HepG2 (cell line): ENCODE measurements around the gene UACA. TPM values are rescaled to one million over a fixed set of nuclear protein-coding genes. Genes with fewer than 3 reads are reported as not detected.

Experiments used
- HNRNPH1 ChIP-seq: fragments of 200-400 bp; formaldehyde crosslinking; optimal IDR thresholded peaks from 2 replicates; pipeline ENCODE3; 2017; ENCODE audit warnings: mild to moderate bottlenecking, low read depth, low read length
- MED13 ChIP-seq: sonication (generic); formaldehyde crosslinking; IDR thresholded peaks from 2 replicates; pipeline ENCODE4 v1.5.0; 2020; ENCODE audit warnings: missing genetic modification reagents
- MED8 ChIP-seq: sonication (generic); formaldehyde crosslinking; IDR thresholded peaks from 2 replicates; pipeline ENCODE4 v1.8.1; 2023; ENCODE audit warnings: mild to moderate bottlenecking, missing genetic modification reagents; ENCODE audit not compliant: insufficient replicate concordance
- NFYB ChIP-seq: sonication (generic); formaldehyde crosslinking; IDR thresholded peaks from 2 replicates; pipeline ENCODE4 v1.4.0; 2020; ENCODE audit warnings: missing genetic modification reagents
- RARA ChIP-seq: IDR thresholded peaks from 2 replicates; pipeline ENCODE4 v1.6.1; 2016; ENCODE audit warnings: missing genetic modification reagents, missing compliant biosample characterization
- RCOR2 ChIP-seq: IDR thresholded peaks from 2 replicates; pipeline ENCODE4 v1.6.1; 2016; ENCODE audit warnings: missing biosample characterization, missing genetic modification reagents
- SATB2 ChIP-seq: sonication (generic); formaldehyde crosslinking; IDR thresholded peaks from 2 replicates; pipeline ENCODE4 v1.5.0; 2020; ENCODE audit warnings: missing genetic modification reagents
- SMAD9 ChIP-seq: sonication (generic); formaldehyde crosslinking; IDR thresholded peaks from 2 replicates; pipeline ENCODE4 v1.5.1; 2020; ENCODE audit warnings: mild to moderate bottlenecking, missing genetic modification reagents
- STAG1 ChIP-seq: sonication (generic); formaldehyde crosslinking; IDR thresholded peaks from 2 replicates; pipeline ENCODE4 v1.4.0; 2020; ENCODE audit warnings: missing genetic modification reagents
- ZNF205 ChIP-seq: IDR thresholded peaks from 2 replicates; pipeline ENCODE4 v1.6.1; 2018; ENCODE audit warnings: missing biosample characterization, missing genetic modification reagents
- ZNF337 ChIP-seq: sonication (generic); formaldehyde crosslinking; IDR thresholded peaks from 2 replicates; pipeline ENCODE4 v1.5.1; 2020; ENCODE audit warnings: missing genetic modification reagents, low read depth, mild to moderate bottlenecking, borderline replicate concordance
- ZNF367 ChIP-seq: sonication (generic); formaldehyde crosslinking; IDR thresholded peaks from 2 replicates; pipeline ENCODE4 v1.4.0; 2020; ENCODE audit warnings: missing genetic modification reagents, borderline replicate concordance
- ZNF557 ChIP-seq: sonication (generic); formaldehyde crosslinking; IDR thresholded peaks from 2 replicates; pipeline ENCODE4 v1.4.0; 2020; ENCODE audit warnings: missing genetic modification reagents
- ZNF839 ChIP-seq: sonication (generic); formaldehyde crosslinking; IDR thresholded peaks from 2 replicates; pipeline ENCODE4 v1.4.0; 2020; ENCODE audit warnings: missing genetic modification reagents, mild to moderate bottlenecking, borderline replicate concordance
- polyA plus RNA-seq, 8 experiments: library from polyadenylated mRNA; depleted of rRNA in 3 of 8; stranded (reverse) in 7 of 8; unstranded in 1 of 8; fragments of >200 nt; fragmentation: Illumina TruSeq in 4 of 8; extraction: Trizol in 4 of 8; gene quantifications; 2 replicates each; pipeline versions ENCODE4 v1.2.1 to v1.2.3, GENCODE V29; 2011 to 2016; ENCODE audit warnings: low read depth in 4 of 8, missing spikeins in 1 of 8, mixed read lengths in 1 of 8; ENCODE audit not compliant: insufficient read depth in 1 of 8
- total RNA-seq, 5 experiments: library from RNA; depleted of rRNA; stranded (reverse); fragments of >200 nt; fragmentation: Illumina TruSeq; extraction: Trizol; gene quantifications; 2 replicates each; pipeline ENCODE4 v1.2.3, GENCODE V29; 2016; ENCODE audit warnings: low read depth in 1 of 5
- TF ChIP-seq, protein P1 (sequence below): IDR thresholded peaks from 2 replicates; pipeline ENCODE4 v1.6.1; 2016; ENCODE audit warnings: low read depth, control low read depth
- TF ChIP-seq, protein P2 (sequence below): sonication (generic); formaldehyde crosslinking; IDR thresholded peaks from 2 replicates; pipeline ENCODE4 v1.5.0; 2020; ENCODE audit warnings: missing genetic modification reagents
- TF ChIP-seq, protein P3 (sequence below): IDR thresholded peaks from 2 replicates; pipeline ENCODE4 v1.6.1; 2016; ENCODE audit warnings: missing biosample characterization, missing genetic modification reagents, low read depth
- TF ChIP-seq, protein P4 (sequence below): sonication (generic); formaldehyde crosslinking; IDR thresholded peaks from 2 replicates; pipeline ENCODE4 v1.9.0; 2021; ENCODE audit warnings: missing genetic modification reagents, mild to moderate bottlenecking, borderline replicate concordance
- TF ChIP-seq, protein P5 (sequence below): fragments of 450-650 bp; IDR thresholded peaks from 2 replicates; pipeline ENCODE4 v1.6.1; 2017; ENCODE audit warnings: mild to moderate bottlenecking
- TF ChIP-seq, protein P6 (sequence below): sonication (generic); IDR thresholded peaks from 2 replicates; pipeline ENCODE4 v1.6.1; 2016; ENCODE audit warnings: low read depth, borderline replicate concordance

The UACA gene
- total and polyA plus RNA-seq, 2 of the 13 experiments (the other 11 are each of a cell fraction or from before 2014, with no cell fraction given) = 17.8 to 39.2 TPM

DNA sequence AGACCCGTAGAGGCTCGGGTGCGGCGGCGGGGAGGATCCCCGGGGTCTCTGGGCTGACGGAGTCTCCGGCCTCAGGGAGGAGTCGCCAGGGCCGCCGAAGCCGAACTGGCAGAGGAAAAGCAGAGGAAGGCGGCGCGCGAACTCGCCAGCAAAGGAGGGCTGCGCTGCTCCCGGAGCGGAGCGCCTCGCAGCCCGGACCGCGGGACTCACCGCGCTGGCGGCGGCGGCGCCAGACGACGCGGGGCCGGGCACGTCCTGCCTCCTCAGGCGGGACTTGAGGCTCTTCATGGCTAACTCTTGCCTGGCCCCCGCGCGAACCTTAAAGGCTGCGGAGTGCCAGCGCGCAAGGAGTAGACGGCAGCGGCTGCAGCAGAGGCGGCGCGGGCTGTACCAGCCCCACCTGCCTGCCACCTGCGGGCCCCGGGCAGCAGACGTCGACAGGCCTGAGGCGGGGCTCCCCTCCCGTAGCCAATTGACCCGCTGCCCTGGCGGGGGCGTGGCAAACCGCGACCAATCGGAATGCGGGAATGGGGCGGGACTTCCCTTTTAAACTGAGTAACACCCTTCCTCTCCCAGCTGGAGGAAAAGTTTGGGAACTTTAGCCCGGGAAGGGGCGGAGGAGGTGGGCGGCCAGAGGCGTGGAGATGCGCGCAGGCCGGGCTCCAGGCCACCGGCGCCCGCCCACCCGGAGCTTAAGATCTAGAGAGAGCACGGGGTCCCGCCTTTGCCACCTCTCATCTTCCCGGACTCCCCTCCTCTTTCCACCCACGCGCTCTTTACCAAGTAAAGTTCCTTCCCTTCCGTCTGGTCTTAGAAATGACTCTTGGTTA, at the start of gene UACA (continued):
- TF ChIP-seq, protein P1, sequence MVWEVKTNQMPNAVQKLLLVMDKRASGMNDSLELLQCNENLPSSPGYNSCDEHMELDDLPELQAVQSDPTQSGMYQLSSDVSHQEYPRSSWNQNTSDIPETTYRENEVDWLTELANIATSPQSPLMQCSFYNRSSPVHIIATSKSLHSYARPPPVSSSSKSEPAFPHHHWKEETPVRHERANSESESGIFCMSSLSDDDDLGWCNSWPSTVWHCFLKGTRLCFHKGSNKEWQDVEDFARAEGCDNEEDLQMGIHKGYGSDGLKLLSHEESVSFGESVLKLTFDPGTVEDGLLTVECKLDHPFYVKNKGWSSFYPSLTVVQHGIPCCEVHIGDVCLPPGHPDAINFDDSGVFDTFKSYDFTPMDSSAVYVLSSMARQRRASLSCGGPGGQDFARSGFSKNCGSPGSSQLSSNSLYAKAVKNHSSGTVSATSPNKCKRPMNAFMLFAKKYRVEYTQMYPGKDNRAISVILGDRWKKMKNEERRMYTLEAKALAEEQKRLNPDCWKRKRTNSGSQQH (CRISPR knock-in tag) = 0 out of 2 replicates have a peak, but pooled peaks have one; percentile 22
- TF ChIP-seq ZNF557 (CRISPR knock-in tag) = no peak
- no peak for TF ChIP-seq ZNF337 (CRISPR knock-in tag)
- TF ChIP-seq ZNF839 (CRISPR knock-in tag) = peak; percentile 83; the same call in 1 of the 2 replicates
- TF ChIP-seq, protein P2, sequence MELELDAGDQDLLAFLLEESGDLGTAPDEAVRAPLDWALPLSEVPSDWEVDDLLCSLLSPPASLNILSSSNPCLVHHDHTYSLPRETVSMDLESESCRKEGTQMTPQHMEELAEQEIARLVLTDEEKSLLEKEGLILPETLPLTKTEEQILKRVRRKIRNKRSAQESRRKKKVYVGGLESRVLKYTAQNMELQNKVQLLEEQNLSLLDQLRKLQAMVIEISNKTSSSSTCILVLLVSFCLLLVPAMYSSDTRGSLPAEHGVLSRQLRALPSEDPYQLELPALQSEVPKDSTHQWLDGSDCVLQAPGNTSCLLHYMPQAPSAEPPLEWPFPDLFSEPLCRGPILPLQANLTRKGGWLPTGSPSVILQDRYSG (CRISPR knock-in tag) = peak; percentile 79; the same call in 1 of the 2 replicates
- TF ChIP-seq, protein P3, sequence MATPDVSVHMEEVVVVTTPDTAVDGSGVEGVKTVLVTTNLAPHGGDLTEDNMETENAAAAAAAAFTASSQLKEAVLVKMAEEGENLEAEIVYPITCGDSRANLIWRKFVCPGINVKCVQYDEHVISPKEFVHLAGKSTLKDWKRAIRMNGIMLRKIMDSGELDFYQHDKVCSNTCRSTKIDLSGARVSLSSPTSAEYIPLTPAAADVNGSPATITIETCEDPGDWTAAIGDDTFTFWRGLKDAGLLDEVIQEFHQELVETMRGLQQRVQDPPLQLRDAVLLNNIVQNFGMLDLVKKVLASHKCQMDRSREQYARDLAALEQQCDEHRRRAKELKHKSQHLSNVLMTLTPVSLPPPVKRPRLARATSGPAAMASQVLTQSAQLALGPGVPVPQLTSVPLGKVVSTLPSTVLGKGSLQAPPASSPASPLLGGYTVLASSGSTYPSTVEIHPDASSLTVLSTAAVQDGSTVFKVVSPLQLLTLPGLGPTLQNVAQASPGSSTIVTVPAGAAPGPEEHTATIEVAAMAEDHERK = no peak
- TF ChIP-seq, protein P4, sequence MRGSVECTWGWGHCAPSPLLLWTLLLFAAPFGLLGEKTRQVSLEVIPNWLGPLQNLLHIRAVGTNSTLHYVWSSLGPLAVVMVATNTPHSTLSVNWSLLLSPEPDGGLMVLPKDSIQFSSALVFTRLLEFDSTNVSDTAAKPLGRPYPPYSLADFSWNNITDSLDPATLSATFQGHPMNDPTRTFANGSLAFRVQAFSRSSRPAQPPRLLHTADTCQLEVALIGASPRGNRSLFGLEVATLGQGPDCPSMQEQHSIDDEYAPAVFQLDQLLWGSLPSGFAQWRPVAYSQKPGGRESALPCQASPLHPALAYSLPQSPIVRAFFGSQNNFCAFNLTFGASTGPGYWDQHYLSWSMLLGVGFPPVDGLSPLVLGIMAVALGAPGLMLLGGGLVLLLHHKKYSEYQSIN = no peak
- peak; percentile 92 for TF ChIP-seq NFYB
- peak; percentile 53; the same call in 1 of the 2 replicates for TF ChIP-seq MED13 (CRISPR knock-in tag)
- TF ChIP-seq ZNF367 = peak; percentile 67; the same call in 1 of the 2 replicates
- TF ChIP-seq ZNF205 = no peak
- no peak for TF ChIP-seq STAG1
- TF ChIP-seq, protein P5, sequence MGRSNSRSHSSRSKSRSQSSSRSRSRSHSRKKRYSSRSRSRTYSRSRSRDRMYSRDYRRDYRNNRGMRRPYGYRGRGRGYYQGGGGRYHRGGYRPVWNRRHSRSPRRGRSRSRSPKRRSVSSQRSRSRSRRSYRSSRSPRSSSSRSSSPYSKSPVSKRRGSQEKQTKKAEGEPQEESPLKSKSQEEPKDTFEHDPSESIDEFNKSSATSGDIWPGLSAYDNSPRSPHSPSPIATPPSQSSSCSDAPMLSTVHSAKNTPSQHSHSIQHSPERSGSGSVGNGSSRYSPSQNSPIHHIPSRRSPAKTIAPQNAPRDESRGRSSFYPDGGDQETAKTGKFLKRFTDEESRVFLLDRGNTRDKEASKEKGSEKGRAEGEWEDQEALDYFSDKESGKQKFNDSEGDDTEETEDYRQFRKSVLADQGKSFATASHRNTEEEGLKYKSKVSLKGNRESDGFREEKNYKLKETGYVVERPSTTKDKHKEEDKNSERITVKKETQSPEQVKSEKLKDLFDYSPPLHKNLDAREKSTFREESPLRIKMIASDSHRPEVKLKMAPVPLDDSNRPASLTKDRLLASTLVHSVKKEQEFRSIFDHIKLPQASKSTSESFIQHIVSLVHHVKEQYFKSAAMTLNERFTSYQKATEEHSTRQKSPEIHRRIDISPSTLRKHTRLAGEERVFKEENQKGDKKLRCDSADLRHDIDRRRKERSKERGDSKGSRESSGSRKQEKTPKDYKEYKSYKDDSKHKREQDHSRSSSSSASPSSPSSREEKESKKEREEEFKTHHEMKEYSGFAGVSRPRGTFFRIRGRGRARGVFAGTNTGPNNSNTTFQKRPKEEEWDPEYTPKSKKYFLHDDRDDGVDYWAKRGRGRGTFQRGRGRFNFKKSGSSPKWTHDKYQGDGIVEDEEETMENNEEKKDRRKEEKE = no peak
- TF ChIP-seq RARA (CRISPR knock-in tag) = peak; percentile 25
- no peak for TF ChIP-seq HNRNPH1
- TF ChIP-seq, protein P6, sequence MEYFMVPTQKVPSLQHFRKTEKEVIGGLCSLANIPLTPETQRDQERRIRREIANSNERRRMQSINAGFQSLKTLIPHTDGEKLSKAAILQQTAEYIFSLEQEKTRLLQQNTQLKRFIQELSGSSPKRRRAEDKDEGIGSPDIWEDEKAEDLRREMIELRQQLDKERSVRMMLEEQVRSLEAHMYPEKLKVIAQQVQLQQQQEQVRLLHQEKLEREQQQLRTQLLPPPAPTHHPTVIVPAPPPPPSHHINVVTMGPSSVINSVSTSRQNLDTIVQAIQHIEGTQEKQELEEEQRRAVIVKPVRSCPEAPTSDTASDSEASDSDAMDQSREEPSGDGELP = peak; percentile 93
- no peak for TF ChIP-seq MED8
- TF ChIP-seq SMAD9 (CRISPR knock-in tag) = no peak
- no peak; the same call in 1 of the 2 replicates for TF ChIP-seq SATB2 (CRISPR knock-in tag)
- TF ChIP-seq RCOR2 (CRISPR knock-in tag) = no peak
